Measurements from ENCODE around the gene ANKRD39.

DNA sequence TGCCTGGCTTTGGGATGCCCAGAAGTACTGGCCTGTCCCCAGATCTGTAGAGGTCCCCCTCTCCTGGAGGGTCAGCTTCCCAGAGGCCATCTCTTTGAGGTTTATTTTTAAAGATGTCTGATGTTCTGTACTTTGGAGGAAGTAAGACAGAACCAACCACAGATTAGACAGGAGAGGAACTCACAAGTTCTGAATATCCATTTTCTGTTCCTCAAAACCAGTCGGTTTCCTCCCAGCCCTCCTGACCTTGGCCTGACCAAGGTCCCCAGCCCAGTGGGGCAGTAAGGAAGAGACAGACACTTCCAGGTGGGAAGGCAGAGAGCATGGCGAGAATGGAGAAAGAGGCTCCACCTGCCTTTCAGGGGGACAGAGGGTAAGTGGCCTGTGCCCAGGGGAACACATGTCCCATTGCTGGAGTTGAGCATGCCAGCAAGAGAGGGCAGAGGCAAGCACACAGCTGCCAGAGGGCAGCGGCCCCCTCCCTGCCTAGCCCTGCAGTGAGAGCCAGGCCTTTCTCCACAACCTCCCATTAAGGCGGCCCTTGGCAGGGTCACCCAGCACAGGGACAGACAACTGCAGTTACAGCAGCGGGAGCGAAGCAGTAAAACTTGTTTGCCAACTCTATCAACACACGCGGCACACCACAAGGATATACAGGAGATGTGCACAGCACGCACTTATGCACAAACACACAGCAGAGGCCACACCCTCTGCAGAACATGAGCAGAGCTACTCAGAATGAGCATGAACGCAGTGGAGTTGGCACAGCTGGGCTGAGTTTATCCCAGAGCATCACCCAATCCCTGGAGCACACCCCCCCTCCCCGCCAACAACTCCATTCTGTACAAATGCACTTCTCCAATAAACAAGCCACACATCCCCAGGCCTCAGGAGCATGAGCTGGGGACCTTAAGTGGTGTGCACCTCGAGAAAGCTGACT, 30.5 kb upstream of the ANKRD39 start:
- TF ChIP-seq, protein P1, sequence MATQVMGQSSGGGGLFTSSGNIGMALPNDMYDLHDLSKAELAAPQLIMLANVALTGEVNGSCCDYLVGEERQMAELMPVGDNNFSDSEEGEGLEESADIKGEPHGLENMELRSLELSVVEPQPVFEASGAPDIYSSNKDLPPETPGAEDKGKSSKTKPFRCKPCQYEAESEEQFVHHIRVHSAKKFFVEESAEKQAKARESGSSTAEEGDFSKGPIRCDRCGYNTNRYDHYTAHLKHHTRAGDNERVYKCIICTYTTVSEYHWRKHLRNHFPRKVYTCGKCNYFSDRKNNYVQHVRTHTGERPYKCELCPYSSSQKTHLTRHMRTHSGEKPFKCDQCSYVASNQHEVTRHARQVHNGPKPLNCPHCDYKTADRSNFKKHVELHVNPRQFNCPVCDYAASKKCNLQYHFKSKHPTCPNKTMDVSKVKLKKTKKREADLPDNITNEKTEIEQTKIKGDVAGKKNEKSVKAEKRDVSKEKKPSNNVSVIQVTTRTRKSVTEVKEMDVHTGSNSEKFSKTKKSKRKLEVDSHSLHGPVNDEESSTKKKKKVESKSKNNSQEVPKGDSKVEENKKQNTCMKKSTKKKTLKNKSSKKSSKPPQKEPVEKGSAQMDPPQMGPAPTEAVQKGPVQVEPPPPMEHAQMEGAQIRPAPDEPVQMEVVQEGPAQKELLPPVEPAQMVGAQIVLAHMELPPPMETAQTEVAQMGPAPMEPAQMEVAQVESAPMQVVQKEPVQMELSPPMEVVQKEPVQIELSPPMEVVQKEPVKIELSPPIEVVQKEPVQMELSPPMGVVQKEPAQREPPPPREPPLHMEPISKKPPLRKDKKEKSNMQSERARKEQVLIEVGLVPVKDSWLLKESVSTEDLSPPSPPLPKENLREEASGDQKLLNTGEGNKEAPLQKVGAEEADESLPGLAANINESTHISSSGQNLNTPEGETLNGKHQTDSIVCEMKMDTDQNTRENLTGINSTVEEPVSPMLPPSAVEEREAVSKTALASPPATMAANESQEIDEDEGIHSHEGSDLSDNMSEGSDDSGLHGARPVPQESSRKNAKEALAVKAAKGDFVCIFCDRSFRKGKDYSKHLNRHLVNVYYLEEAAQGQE (IDR thresholded peaks at IDR 0.05; ENCODE audit: insufficient read depth in 1 of 2, low read depth in 2 of 2, low read length in 1 of 2), result no peak
- TF ChIP-seq POLR2AphosphoS5 (IDR thresholded peaks at IDR 0.05; ENCODE audit: low read depth, low read length) (no peak), SIN3A (IDR thresholded peaks at IDR 0.05; ENCODE audit: borderline replicate concordance, insufficient read depth, low read depth, low read length) (no peak), TCF7L2 (IDR thresholded peaks at IDR 0.05; ENCODE audit: low read depth, low read length) (no peak)
- TF ChIP-seq, protein P2, sequence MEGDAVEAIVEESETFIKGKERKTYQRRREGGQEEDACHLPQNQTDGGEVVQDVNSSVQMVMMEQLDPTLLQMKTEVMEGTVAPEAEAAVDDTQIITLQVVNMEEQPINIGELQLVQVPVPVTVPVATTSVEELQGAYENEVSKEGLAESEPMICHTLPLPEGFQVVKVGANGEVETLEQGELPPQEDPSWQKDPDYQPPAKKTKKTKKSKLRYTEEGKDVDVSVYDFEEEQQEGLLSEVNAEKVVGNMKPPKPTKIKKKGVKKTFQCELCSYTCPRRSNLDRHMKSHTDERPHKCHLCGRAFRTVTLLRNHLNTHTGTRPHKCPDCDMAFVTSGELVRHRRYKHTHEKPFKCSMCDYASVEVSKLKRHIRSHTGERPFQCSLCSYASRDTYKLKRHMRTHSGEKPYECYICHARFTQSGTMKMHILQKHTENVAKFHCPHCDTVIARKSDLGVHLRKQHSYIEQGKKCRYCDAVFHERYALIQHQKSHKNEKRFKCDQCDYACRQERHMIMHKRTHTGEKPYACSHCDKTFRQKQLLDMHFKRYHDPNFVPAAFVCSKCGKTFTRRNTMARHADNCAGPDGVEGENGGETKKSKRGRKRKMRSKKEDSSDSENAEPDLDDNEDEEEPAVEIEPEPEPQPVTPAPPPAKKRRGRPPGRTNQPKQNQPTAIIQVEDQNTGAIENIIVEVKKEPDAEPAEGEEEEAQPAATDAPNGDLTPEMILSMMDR (IDR thresholded peaks at IDR 0.05), result no peak
